ENCODE measurements around the gene SOHLH1. TPM values are rescaled to one million over a fixed set of nuclear protein-coding genes. Genes with fewer than 3 reads are reported as not detected.
A peak's percentile ranks its signal among the peaks of the same experiment; 100 is the strongest.

The SOHLH1 gene
- total RNA-seq, 1 donor, result not detected

DNA sequence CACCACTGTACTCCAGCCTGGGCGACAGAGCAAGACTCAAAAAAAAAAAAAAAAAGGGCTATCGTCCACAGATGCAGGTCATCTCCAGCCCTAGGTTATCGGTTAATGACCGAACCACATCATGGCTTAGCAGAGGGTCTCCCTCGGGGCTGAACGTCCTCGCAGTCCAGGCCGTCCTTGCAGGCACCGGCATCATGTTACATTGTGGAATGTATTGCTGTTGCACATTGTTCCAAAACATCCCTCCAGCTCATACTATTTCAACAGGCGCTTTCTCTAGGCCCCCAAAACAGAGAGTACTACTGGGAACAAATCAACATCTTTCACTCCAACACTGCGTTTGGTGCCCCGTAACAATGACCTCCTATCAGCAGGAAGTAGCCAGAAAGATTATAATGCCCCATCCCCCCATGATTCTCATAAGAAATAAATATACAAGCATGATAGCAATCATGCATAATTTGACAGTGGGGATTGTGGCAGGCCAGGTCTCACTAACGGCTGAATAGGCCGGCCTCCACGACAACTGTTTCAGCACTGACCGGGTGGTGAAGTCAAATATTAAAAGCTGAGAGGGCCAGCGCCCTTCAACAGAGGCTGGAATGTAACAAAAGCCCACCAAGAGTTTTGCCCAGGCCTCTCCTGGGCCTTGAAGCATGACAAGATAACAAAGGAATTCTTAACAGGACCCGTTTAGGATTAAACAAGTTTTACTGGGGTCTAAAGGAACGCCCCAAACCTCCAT is 37.3 kb downstream of the SOHLH1 start:
- Histone ChIP-seq H3K4me2 (ENCODE audit: insufficient read depth, low read length) (no peak overlapping the region), H4K20me1 (ENCODE audit: insufficient read depth, low read length) (no peaks in the 10 kb centered on the region), H3K36me3 (ENCODE audit: insufficient read depth, low read length) (no peaks in the 10 kb centered on the region), H2AFZ (ENCODE audit: low read length) (no peak overlapping the region), H3K79me2 (ENCODE audit: insufficient read depth, low read length) (no peaks in the 10 kb centered on the region), H3K4me1 (ENCODE audit: insufficient read depth, low read length) (no peaks in the 10 kb centered on the region), H3K9me3 (ENCODE audit: low read depth, low read length) (no peaks in the 10 kb centered on the region), H3K27ac (ENCODE audit: low read depth, low read length) (no peak overlapping the region), H3K4me3 (ENCODE audit: insufficient read depth, low read length) (no peak overlapping the region), H3K27me3 (ENCODE audit: insufficient read depth, low read length) (no peaks in the 10 kb centered on the region)
- TF ChIP-seq, protein P1, sequence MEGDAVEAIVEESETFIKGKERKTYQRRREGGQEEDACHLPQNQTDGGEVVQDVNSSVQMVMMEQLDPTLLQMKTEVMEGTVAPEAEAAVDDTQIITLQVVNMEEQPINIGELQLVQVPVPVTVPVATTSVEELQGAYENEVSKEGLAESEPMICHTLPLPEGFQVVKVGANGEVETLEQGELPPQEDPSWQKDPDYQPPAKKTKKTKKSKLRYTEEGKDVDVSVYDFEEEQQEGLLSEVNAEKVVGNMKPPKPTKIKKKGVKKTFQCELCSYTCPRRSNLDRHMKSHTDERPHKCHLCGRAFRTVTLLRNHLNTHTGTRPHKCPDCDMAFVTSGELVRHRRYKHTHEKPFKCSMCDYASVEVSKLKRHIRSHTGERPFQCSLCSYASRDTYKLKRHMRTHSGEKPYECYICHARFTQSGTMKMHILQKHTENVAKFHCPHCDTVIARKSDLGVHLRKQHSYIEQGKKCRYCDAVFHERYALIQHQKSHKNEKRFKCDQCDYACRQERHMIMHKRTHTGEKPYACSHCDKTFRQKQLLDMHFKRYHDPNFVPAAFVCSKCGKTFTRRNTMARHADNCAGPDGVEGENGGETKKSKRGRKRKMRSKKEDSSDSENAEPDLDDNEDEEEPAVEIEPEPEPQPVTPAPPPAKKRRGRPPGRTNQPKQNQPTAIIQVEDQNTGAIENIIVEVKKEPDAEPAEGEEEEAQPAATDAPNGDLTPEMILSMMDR (IDR thresholded peaks at IDR 0.05; ENCODE audit: extremely low read depth, low read depth, low read length), result no peak
- peak; percentile 30 for DNase-seq (ENCODE audit: insufficient read length, low spot score, missing footprints)

DNA sequence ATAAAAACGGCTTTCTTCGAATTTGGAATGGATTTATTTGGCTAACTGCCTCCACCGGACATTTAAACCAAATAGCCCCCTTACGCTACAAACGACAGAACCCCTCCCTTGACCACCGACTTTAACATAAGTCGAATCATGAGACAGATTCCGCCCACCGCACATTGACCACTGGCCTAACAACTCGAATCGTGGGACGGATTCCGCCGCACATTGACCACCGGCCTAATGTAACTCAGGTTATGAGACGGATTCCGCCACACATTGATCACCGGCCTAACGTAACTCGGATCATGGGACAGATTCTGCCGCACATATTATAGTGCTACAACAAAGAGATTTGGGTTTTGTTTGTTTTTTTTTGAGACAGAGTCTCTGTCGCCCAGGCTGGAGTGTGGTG is 38.9 kb downstream of the SOHLH1 start:
- TF ChIP-seq, protein P1 (IDR thresholded peaks at IDR 0.05; ENCODE audit: extremely low read depth, low read depth, low read length), result no peak
- Histone ChIP-seq H3K9me3 (ENCODE audit: low read depth, low read length) (no peaks in the 10 kb centered on the region), H2AFZ (ENCODE audit: low read length) (no peak overlapping the region), H3K4me3 (ENCODE audit: insufficient read depth, low read length) (no peak overlapping the region), H3K27ac (ENCODE audit: low read depth, low read length) (no peak overlapping the region), H3K36me3 (ENCODE audit: insufficient read depth, low read length) (no peaks in the 10 kb centered on the region), H3K4me1 (ENCODE audit: insufficient read depth, low read length) (no peaks in the 10 kb centered on the region), H3K4me2 (ENCODE audit: insufficient read depth, low read length) (no peak overlapping the region), H3K79me2 (ENCODE audit: insufficient read depth, low read length) (no peaks in the 10 kb centered on the region), H4K20me1 (ENCODE audit: insufficient read depth, low read length) (no peaks in the 10 kb centered on the region), H3K27me3 (ENCODE audit: insufficient read depth, low read length) (no peaks in the 10 kb centered on the region)
- DNase-seq (ENCODE audit: insufficient read length, low spot score, missing footprints), result peak; percentile 39

DNA sequence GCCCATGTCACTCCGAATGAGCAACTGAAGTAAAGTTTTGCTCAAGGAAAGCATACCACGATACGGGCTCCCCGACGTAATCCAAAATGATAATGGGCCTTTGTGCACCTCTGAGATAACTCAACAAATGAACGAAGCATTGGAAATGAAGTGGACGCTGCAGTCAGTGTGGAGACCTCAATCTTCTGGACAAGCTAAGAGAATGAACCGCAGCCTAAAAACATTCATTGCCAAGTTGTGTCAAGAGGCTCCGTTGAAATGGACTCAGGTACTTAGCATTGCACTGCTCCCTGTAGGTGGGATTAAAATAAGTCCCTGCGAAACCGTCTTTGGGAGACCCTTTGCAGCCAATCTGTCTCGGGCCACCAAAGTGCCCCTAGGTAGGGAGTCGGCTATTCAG is 40.0 kb downstream of the SOHLH1 start:
- Histone ChIP-seq H2AFZ (ENCODE audit: low read length) (no peak overlapping the region), H3K27ac (ENCODE audit: low read depth, low read length) (no peak overlapping the region), H3K79me2 (ENCODE audit: insufficient read depth, low read length) (no peaks in the 10 kb centered on the region), H4K20me1 (ENCODE audit: insufficient read depth, low read length) (no peaks in the 10 kb centered on the region), H3K36me3 (ENCODE audit: insufficient read depth, low read length) (no peaks in the 10 kb centered on the region), H3K9me3 (ENCODE audit: low read depth, low read length) (no peaks in the 10 kb centered on the region), H3K27me3 (ENCODE audit: insufficient read depth, low read length) (no peaks in the 10 kb centered on the region), H3K4me1 (ENCODE audit: insufficient read depth, low read length) (no peaks in the 10 kb centered on the region), H3K4me2 (ENCODE audit: insufficient read depth, low read length) (no peak overlapping the region), H3K4me3 (ENCODE audit: insufficient read depth, low read length) (no peak overlapping the region)
- TF ChIP-seq, protein P1 (IDR thresholded peaks at IDR 0.05; ENCODE audit: extremely low read depth, low read depth, low read length), result no peak
- peak; percentile 72 for DNase-seq (ENCODE audit: insufficient read length, low spot score, missing footprints)

DNA sequence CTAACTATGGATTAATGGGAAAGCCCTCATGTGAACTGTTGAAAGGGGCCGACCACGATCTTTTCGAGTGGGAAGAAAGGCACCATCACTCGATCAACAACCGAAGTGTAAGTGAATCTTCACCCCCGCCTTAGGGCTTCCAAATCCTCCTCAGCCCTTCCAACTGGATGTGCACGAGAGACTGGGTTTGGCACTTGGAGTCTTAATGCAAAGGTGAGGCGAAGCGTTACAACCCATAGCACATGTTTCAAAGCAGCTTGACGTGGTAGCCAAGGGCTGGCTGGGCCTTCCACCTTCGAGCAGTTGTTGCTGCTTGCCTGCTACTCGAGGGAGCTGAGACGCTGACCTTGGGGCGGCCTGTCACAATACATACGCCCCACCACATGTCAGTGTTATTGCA is 41.9 kb downstream of the SOHLH1 start:
- DNase-seq (ENCODE audit: insufficient read length, low spot score, missing footprints), result peak; percentile 30
- Histone ChIP-seq H3K4me3 (ENCODE audit: insufficient read depth, low read length) (no peak overlapping the region), H3K79me2 (ENCODE audit: insufficient read depth, low read length) (no peaks in the 10 kb centered on the region), H2AFZ (ENCODE audit: low read length) (no peak overlapping the region), H4K20me1 (ENCODE audit: insufficient read depth, low read length) (no peaks in the 10 kb centered on the region), H3K4me2 (ENCODE audit: insufficient read depth, low read length) (no peak overlapping the region), H3K9me3 (ENCODE audit: low read depth, low read length) (no peaks in the 10 kb centered on the region), H3K27ac (ENCODE audit: low read depth, low read length) (no peak overlapping the region), H3K27me3 (ENCODE audit: insufficient read depth, low read length) (no peaks in the 10 kb centered on the region), H3K4me1 (ENCODE audit: insufficient read depth, low read length) (no peaks in the 10 kb centered on the region), H3K36me3 (ENCODE audit: insufficient read depth, low read length) (no peaks in the 10 kb centered on the region)
- TF ChIP-seq, protein P1 (IDR thresholded peaks at IDR 0.05; ENCODE audit: extremely low read depth, low read depth, low read length), result no peak
